Measurements from ENCODE around the gene RABL2B. TPM values are rescaled to one million over a fixed set of nuclear protein-coding genes. Genes with fewer than 3 reads are reported as not detected.

RABL2B gene
- polyA plus RNA-seq, 4 donors, result 37.8 to 93.9 (median 64.9) TPM

GRCh38 chr22:50724616-50725015 lies 58.8 kb downstream of the RABL2B start:
- no peak for DNase-seq (ENCODE audit: low read depth in 4 of 4, low spot score in 2 of 4)

GRCh38 chr22:50723991-50724390 lies 59.4 kb downstream of the RABL2B start:
- no peak for DNase-seq (ENCODE audit: low read depth in 4 of 4, low spot score in 2 of 4)

- no peak for DNase-seq (ENCODE audit: low read depth in 4 of 4, low spot score in 2 of 4)
Measured at GRCh38 chr22:50722716-50723428, 60.6 kb downstream of the RABL2B start.

- no peak for DNase-seq (ENCODE audit: low read depth in 4 of 4, low spot score in 2 of 4)
Measured at GRCh38 chr22:50722048-50722701, 61.3 kb downstream of the RABL2B start.

GRCh38 chr22:50721257-50721844 lies 62.1 kb downstream of the RABL2B start:
- DNase-seq (ENCODE audit: low read depth in 4 of 4, low spot score in 2 of 4), result no peak

GRCh38 chr22:50720301-50721256 lies 62.9 kb downstream of the RABL2B start:
- no peak for DNase-seq (ENCODE audit: low read depth in 4 of 4, low spot score in 2 of 4)

- no peak for DNase-seq (ENCODE audit: low read depth in 4 of 4, low spot score in 2 of 4)
Measured at GRCh38 chr22:50719814-50720300, 63.6 kb downstream of the RABL2B start.

GRCh38 chr22:50718352-50718709 lies 65.1 kb downstream of the RABL2B start:
- no peak for DNase-seq (ENCODE audit: low read depth in 4 of 4, low spot score in 2 of 4)

GRCh38 chr22:50717709-50718351 lies 65.6 kb downstream of the RABL2B start:
- no peak for DNase-seq (ENCODE audit: low read depth in 4 of 4, low spot score in 2 of 4)

Other genes starting within 250 kb of the RABL2B start
- under 1 TPM; 0.07 to 0.39 (median 0.15) TPM for gene KLHDC7B, start 237.7 kb downstream of the RABL2B start, polyA plus RNA-seq (ENCODE audit: insufficient read length in 4 of 4)
- gene SYCE3, start 220.7 kb downstream of the RABL2B start, polyA plus RNA-seq (ENCODE audit: insufficient read length in 4 of 4), result under 1 TPM in 1 of 4 donors, not detected in 3; 0.43 TPM
- 10 to 100 TPM in 3 of 4 donors, 1 to 10 TPM in 1; 9.8 to 18.5 (median 10.9) TPM for gene CPT1B, start 205.2 kb downstream of the RABL2B start, polyA plus RNA-seq (ENCODE audit: insufficient read length in 4 of 4)
- 100 to 1,000 TPM in 1 of 4 donors, 10 to 100 TPM in 3; 66.8 to 105 (median 86.1) TPM for gene CHKB, start 200.8 kb downstream of the RABL2B start, polyA plus RNA-seq (ENCODE audit: insufficient read length in 4 of 4)
- under 1 TPM; 0.76 to 0.87 (median 0.79) TPM for gene MAPK8IP2, start 182.8 kb downstream of the RABL2B start, polyA plus RNA-seq (ENCODE audit: insufficient read length in 4 of 4)
- 10 to 100 TPM; 10.4 to 28.9 (median 19.5) TPM for gene ARSA, start 155.5 kb downstream of the RABL2B start, polyA plus RNA-seq (ENCODE audit: insufficient read length in 4 of 4)
- 10 to 100 TPM; 11.9 to 26.9 (median 19.6) TPM for gene SHANK3, start 110.8 kb downstream of the RABL2B start, polyA plus RNA-seq (ENCODE audit: insufficient read length in 4 of 4)
- under 1 TPM; 0.32 to 0.60 (median 0.52) TPM for gene ACR, start 45.4 kb downstream of the RABL2B start, polyA plus RNA-seq (ENCODE audit: insufficient read length in 4 of 4)

Data from left renal cortex interstitium (tissue), 4 donors.